22Rv1 (cell line): ENCODE data around the gene SYN1.

Experiments
- H3K27ac ChIP-seq: fragments of 450-650 bp; 2 replicates; pipeline ENCODE4 v1.5.1; 2017
- ZFX ChIP-seq: fragments of 450-650 bp; IDR thresholded peaks from 2 replicates; pipeline ENCODE4 v1.6.1; 2017; ENCODE audit warnings: antibody characterized with exemption, borderline replicate concordance
- TF ChIP-seq, protein P1 (sequence below): fragments of 450-650 bp; IDR thresholded peaks from 2 replicates; pipeline ENCODE4 v1.5.1; 2017; ENCODE audit warnings: mild to moderate bottlenecking

SYN1 gene

DNA sequence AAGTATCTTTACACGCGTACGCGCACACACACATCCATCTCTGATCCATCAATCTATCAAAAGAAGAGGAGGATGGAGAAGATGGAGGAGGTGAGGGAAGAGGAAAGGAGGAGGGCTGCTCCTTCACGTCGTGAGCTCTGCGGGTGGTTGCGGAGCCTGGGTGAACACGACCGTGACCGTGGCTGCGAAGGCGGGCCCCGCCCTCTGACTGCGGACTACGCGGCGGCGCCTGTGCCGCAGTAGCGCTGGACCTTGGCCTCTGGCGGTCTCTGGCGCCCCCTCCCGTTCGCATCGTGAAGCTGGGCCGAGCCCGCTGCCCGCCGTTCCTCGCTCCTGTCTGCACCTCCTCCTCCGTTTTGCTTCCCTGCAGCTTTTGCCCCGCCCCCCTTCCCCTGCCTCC is 96.4 kb downstream of the SYN1 start:
- TF ChIP-seq, protein P1, sequence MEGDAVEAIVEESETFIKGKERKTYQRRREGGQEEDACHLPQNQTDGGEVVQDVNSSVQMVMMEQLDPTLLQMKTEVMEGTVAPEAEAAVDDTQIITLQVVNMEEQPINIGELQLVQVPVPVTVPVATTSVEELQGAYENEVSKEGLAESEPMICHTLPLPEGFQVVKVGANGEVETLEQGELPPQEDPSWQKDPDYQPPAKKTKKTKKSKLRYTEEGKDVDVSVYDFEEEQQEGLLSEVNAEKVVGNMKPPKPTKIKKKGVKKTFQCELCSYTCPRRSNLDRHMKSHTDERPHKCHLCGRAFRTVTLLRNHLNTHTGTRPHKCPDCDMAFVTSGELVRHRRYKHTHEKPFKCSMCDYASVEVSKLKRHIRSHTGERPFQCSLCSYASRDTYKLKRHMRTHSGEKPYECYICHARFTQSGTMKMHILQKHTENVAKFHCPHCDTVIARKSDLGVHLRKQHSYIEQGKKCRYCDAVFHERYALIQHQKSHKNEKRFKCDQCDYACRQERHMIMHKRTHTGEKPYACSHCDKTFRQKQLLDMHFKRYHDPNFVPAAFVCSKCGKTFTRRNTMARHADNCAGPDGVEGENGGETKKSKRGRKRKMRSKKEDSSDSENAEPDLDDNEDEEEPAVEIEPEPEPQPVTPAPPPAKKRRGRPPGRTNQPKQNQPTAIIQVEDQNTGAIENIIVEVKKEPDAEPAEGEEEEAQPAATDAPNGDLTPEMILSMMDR, result peak; percentile 79
- TF ChIP-seq ZFX, result no peak

More for the DNA sequence above, 96.4 kb downstream of the SYN1 start:
- no peak overlapping the region for H3K27ac ChIP-seq
